ENCODE results near the gene GATD1. TPM values are rescaled to one million over a fixed set of nuclear protein-coding genes. Genes with fewer than 3 reads are reported as not detected.
A peak's percentile ranks its signal among the peaks of the same experiment; 100 is the strongest.

GATD1 gene
- total RNA-seq, 2 donors from 2014 or later = 14.0 to 28.7 TPM

- peak; percentile 77 to 87 (median 84) for DNase-seq
- H3K27me3 ChIP-seq = no peaks in the 10 kb centered on the region
- peak overlapping the region; percentile 93 to 98 (median 97) for H3K27ac ChIP-seq
- H3K4me1 ChIP-seq = peaks cover 59% of the 10 kb centered on the region
- no peaks in the 10 kb centered on the region for H3K9me3 ChIP-seq
- WGBS, 2 donors = 1 to 30% methylated on average over 2 to 26 of the region's 26 CpGs
- H3K4me3 ChIP-seq = peak overlapping the region; percentile 53 to 61
- H3K36me3 ChIP-seq (replicated peaks in 1 of 2; ENCODE audit: insufficient read depth in 1 of 2, low read depth in 2 of 2) = peaks cover 0 to 5% of the 10 kb centered on the region in 2 donors
- peak; percentile 60 to 89 (median 76) for TF ChIP-seq POLR2A (IDR thresholded peaks at IDR 0.05)
- TF ChIP-seq CTCF (IDR thresholded peaks at IDR 0.05) = no peak
- intact Hi-C loops (cut with DNase I) = no loop called here
- ATAC-seq = peak; percentile 50
These were observed 18.6 kb upstream of the GATD1 start for GRCh38 chr11:795634-796564.

- intact Hi-C loops (cut with DNase I) = no loop called here
- Histone ChIP-seq H3K27me3 (no peaks in the 10 kb centered on the region), H3K36me3 (replicated peaks in 1 of 2; ENCODE audit: insufficient read depth in 1 of 2, low read depth in 2 of 2) (peaks cover 0 to 5% of the 10 kb centered on the region in 2 donors), H3K27ac (peak overlapping the region; percentile 93 to 98 (median 97)), H3K9me3 (no peaks in the 10 kb centered on the region), H3K4me3 (peak overlapping the region; percentile 53 to 61), H3K4me1 (peaks cover 59% of the 10 kb centered on the region)
- DNase-seq (peak; percentile 90 to 96 (median 94)), ATAC-seq (peak; percentile 55)
- 1 to 23% methylated on average over 14 to 38 of the region's 38 CpGs for WGBS, 2 donors
- peak; percentile 66 to 74 (median 66) for TF ChIP-seq POLR2A (IDR thresholded peaks at IDR 0.05)
- no peak for TF ChIP-seq CTCF (IDR thresholded peaks at IDR 0.05)
These were observed 17.7 kb upstream of the GATD1 start for GRCh38 chr11:794766-795633.

- Histone ChIP-seq H3K4me1 (peaks cover 59% of the 10 kb centered on the region), H3K27ac (peak overlapping the region; percentile 93 to 98 (median 97)), H3K27me3 (no peaks in the 10 kb centered on the region), H3K36me3 (replicated peaks in 1 of 2; ENCODE audit: insufficient read depth in 1 of 2, low read depth in 2 of 2) (peaks cover 0 to 5% of the 10 kb centered on the region in 2 donors), H3K9me3 (no peaks in the 10 kb centered on the region), H3K4me3 (peak overlapping the region in 1 of 2 donors; percentile 3)
- intact Hi-C loops (cut with DNase I) = no loop called here
- no peak for ATAC-seq
- 46 to 61% methylated on average over 3 to 31 of the region's 31 CpGs for WGBS, 2 donors
- TF ChIP-seq POLR2A (IDR thresholded peaks at IDR 0.05) = no peak
- no peak for TF ChIP-seq CTCF (IDR thresholded peaks at IDR 0.05)
- peak in 2 of 4 donors; percentile 44 to 51 for DNase-seq
These were observed 16.9 kb upstream of the GATD1 start for GRCh38 chr11:794013-794765.

GRCh38 chr11:793556-793955 is 16.3 kb upstream of the GATD1 start:
- Histone ChIP-seq H3K9me3 (no peaks in the 10 kb centered on the region), H3K4me3 (no peak overlapping the region), H3K27ac (peak overlapping the region; percentile 93 to 98 (median 97)), H3K36me3 (replicated peaks in 1 of 2; ENCODE audit: insufficient read depth in 1 of 2, low read depth in 2 of 2) (peaks cover 0 to 5% of the 10 kb centered on the region in 2 donors), H3K27me3 (no peaks in the 10 kb centered on the region), H3K4me1 (peaks cover 58% of the 10 kb centered on the region)
- intact Hi-C loops (cut with DNase I) = no loop called here
- WGBS, 2 donors = 34 to 53% methylated on average over 4 to 7 of the region's 7 CpGs
- ATAC-seq (peak; percentile 49), DNase-seq (peak; percentile 88 to 95 (median 92))
- TF ChIP-seq POLR2A (IDR thresholded peaks at IDR 0.05) (peak; percentile 28 to 66 (median 50)), CTCF (IDR thresholded peaks at IDR 0.05) (no peak)

All from body of pancreas (tissue), 4 donors.